Cerebellar nuclear complex (tissue), 1 donor: ENCODE measurements around the gene LTBR.
"Not testable (repeated sequence)": the region's sequence is repeated elsewhere in the genome, so short reads cannot be mapped to it uniquely, and the experiment has no call there.

Source experiments
- DNase-seq, 2 experiments: peaks; one replicate each; lab custom pipeline; 2025; lab: John Stamatoyannopoulos, UW

LTBR gene

DNA sequence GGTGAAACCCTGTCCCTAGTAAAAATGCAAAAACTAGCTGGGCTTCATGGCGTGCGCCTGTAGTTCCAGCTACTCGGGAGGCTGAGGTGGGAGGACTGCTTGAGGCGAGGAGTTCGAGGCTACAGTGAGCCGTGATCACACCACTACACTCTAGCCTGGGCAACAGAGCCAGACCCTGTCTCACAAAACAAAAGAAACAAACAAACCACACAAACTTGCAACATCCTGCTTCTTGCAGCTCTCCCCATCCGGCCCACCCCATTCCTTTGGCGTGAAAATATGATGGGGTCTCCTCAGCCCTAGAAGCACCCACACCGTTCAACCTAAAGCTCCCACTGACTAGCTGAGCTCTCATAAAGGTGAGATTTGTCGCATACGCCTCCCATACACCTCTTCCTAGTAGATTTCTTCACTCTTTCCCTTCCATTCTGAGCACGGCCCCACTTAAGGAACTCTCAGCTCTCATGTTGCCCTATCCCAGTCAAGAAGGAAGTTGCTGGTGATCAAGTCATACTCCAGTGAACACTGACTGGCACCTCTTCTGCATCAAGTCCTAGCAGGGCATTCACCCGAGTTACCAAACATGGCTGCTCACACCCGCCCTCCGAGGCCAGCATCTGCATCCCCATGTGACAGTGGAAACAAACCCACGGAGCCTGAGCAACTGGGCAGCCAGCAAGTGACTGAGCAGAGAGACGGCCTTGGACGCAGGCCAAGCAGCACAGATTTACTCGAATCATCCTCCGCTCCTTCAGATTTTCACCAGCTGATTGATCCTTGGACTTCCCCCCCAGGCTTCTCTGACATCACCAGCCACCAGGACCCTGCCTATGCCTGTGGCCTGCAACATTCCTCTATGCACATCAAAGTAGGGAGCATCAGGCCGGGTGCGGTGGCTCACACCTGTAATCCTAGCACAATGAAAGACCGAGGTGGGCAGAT is 41.9 kb downstream of the LTBR start:
- no peak for DNase-seq

DNA sequence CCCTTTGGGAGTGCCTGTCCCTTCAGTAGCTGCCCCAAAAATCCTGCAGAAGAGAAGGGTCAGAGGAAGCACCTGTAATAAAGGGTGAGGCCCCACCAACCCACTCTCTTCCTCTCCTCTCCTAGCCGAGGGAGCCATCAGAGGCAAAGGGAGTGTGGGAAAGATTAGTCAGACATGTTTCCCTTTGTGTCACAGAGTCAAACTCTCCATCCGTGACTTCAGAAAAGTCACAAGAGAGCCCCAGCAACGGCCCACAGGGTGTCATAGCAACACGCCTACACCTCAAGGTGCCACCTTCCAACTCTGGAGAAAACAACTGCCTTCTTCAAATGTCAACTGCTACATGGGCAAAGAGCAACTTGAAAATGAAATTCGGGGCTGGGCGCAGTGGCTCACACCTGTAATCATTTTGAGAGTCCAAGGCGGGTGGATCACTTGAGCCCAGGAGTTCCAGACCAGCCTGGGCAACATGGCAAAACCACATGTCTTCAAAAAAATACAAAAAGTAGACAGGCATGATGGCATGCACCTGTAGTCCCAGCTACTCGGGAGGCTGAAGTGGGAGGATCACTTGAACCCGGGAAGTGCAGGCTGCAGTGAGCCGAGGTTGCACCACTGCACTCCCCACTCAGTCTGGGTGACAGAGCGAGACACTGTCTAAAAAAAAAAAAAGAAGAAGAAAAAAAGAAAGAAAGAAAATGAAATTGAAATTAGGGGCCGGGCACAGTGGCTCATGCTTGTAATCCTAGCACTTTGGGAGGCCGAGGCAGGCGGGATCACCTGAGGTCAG is 43.1 kb downstream of the LTBR start:
- DNase-seq = no peak

DNA sequence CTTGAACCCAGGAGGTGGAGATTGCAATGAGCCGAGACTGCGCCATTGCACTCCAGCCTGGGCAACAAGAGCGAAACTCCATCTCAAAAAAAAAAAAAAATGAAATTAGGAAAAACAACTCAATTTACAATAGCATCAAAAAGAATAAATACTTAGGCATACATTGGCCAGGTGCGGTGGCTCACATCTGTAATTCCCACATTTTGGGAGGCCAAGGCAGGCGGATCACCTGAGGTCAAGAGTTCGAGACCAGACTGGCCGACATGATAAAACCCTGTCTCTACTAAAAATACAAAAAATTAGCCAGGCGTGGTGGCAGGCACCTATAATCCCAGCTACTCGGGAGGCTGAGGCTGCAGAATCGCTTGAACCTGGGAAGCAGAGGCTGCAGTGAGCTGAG is 43.8 kb downstream of the LTBR start:
- not testable (repeated sequence) for DNase-seq

DNA sequence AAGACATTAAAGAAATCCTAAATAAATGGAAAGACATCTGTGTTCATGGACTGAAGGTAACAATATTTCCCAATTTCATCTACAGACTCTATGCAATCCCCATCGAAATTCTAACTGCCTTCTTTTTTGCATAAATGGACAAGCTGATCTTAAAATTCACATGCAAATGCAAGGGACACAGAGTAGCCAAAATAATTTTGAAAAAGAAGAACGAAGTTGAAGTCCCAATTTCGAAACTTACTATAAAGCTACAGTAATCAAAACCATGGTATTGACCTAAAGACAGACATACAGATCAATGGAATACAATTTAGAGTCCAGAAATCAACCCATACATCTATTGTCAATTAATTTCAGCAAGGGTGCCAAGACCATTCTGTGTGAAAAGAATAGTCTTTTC is 44.4 kb downstream of the LTBR start:
- no peak for DNase-seq

DNA sequence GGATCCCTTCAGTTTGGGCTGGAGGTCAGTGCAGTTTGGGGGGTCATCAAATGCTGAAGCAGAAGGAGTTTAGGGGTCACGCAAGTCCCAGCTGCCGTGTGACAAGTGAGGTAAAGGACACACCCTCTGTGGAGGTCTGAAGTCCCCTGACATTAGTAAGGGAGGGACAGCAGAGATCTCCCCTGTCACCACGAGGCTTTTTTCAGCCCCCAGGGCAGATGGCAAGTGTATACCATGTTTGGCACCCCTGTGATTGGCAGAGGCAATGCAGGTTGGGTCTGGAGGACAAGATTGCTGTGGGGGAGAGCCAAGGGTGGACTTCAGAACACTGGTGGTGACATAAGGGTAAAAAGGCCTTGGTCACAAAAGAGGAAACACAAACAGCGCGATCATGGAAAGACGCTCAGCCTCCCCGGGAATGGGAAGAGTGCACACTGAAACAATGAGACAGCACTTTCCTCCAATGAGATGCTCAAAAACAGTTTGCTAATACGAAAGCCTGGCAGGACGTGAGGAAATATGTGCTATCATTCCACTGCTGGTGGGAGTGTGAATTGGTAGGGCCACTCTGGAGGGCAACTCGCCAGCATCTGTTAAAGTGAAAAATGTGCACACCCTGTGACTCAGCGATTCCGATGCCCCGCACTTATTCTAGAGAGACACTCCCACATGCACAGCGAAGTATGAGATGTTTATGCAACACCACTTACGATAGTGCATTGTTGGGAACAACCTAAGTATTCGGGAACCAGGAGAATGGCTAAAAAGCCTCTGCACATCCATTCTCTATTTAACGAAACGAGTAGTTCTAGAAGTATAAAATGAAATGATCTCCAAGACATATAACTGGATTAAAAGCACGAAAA is 46.4 kb downstream of the LTBR start:
- no peak for DNase-seq

DNA sequence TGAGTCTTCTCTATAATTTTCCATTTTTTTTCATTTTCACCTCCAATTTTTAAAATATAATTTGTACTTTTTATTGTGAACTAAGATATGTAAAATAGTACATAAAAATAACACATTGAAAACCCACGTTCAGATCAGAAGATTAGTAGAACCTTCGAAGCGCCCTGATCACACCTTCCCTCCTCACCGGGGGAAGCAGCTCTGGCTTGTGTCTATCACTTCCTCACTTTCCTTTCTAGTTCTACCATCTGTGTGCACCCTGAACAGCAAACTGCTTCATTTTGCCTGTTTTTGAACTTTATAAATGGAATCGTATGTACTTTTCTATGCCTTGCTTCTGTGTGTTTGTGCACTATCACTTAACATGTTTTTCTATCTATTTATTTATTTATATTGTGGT is 49.0 kb downstream of the LTBR start:
- no peak for DNase-seq

DNA sequence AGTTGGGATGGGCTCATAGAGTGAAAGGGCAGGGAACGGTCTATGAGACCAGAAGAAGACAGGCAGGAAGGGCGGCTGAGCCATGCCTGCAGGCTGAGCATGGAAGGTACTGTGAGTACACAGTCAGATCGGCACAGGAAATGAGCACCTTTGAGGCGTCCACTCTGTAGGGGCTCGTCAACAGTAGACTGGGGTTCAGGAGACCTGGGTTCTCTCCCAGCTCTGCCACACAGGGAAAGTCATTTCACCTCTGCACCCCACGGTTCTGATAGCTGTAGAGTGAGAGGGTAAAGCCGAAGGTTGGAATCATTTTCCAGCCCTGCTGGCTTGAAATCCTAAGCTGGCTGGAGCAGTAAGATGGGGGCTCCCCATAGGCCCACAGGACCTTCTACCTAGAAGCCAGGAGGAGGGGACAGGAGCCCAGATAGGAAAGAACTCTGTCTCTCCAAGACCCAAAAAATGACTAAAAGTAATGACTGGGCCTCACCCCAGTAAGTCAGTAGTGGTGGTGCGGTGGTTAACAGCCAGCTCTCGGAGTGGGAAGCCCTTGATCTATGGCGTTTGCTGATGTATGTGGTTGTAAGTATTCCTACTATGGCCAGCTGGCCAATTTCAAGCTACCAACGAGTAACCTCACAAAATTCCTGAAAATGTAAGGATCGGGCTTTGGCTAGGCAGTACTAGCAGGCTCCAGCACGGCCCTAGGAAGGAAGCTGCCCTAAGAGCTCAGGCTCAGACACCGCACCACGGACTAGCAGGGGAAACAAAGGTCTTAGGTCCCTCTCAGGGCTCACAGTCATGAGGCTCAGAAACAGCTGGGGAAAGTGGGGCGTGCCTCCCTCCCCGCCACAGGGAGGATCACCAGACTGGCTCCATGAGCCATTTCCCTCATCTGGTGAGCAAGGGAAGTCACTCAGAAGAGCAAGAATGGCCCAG is 50.5 kb downstream of the LTBR start:
- DNase-seq = no peak

DNA sequence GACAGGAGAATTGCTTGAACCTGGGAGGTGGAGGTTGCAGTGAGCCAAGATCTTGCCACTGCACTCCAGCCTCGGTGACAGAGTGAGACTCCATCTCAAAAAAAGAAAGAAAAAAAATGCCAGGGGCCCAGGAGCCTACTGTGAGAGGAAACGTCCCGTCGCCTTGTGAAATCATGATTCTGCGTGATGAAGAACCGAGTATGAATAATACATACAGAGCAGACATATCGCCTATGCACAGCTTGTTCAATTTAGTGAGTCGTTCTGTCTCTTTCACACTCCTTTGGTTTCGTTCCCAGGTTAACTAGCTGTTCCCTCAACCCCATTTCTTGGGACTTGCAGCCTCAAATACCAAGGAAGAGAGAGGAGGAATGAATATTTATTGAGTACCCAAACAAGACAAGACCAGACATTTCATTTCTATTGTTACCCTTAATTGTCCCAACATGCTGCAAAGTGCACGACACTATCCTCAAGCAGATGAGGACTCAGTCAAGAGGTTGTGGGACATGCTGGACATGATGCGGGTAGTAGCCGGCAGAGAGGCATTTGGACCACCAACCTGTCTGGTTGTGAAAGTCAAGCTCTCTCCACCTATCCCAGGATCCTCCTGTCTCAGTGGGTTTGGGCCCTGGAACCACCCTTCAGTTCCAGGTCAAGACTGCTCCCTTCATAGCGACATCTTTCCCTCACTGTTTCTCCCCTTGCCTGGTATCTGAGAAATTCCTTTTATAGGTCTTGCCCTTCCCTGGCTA is 52.2 kb downstream of the LTBR start:
- no peak for DNase-seq

DNA sequence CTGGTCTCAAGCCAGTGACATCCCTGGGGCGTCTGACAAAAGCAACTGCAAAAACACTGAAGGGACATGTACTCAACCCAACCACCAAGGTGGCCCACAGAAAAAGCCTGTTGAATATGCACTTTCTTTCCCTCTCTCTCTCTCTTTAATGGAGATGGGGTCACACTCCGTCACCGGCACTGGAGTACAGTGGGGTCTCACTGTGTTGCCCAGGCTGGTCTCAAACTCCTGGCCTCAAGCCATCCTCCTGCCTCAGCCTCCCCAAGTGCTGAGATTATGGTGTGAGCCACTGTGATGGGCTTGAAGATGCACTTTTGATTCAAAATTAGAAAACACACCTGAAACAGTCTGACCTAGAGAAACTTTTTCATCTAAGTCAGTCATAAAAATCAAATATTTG is 53.6 kb downstream of the LTBR start:
- DNase-seq = no peak

DNA sequence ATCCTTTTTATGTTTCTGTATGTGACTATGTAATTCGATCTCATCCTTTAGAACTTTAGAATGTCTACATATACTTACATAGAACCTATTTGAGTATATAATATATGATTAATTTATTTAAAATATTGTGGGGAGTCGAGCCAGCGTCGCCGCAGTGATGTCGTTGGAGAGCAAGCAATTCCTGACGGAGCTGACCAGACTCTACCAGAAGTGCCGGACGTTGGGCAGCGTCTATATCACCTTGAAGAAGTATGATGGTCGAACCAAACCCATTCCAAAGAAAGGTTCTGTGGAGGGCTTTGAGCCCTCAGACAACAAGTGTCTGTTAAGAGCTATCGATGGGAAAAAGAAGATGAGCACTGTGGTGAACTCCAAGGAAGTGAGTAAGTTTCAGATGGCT is 54.4 kb downstream of the LTBR start:
- DNase-seq = no peak

DNA sequence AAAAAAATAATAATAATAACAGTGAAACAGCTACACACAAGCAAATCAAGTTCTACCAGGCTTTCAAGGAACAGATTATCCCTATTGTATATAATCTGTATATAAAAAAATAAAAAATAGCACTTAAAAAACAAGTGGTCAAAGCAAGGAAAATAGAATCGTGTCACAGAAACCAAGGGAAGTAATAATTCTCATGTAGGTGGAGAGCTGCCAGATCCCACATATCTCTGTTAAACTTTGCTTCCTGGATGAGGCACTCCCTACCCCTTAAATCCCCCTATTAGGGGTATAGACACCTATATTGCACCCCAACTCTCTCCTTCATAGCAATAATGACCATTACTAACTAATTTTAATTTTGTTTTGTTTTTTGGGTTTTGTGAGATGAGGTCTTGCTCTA is 56.4 kb downstream of the LTBR start:
- no peak for DNase-seq
